ENCODE measurements around the gene PPP6R3.

- TF ChIP-seq CTCF (IDR thresholded peaks at IDR 0.05) (no peak), POLR2A (IDR thresholded peaks at IDR 0.05) (no peak)
Measured at GRCh38 chr11:68424101-68424632, 36.4 kb upstream of the PPP6R3 start.

Measured in uterus (tissue), 2 donors.